Astrocyte (in vitro differentiated cells and primary cell): ENCODE data around the gene IGSF3. TPM values are rescaled to one million over a fixed set of nuclear protein-coding genes. Genes with fewer than 3 reads are reported as not detected.

Experiments
- DNase-seq: peaks from one replicate; pipeline ENCODE4 v3.0.0-alpha.2; 2010; ENCODE audit warnings: low read depth
- FAIRE-seq: peaks from 2 replicates; lab custom pipeline; 2011; peaks lifted over from hg19 to GRCh38; lab: Jason Lieb, UNC
- H2AFZ ChIP-seq: 2 replicates; pipeline ENCODE4 v1.6.0; 2012; ENCODE audit warnings: low read depth, low read length, inconsistent platforms
- H3K27ac ChIP-seq: 2 replicates; pipeline ENCODE4 v1.5.1; 2011; ENCODE audit warnings: low read depth, low read length, inconsistent platforms
- H3K27me3 ChIP-seq: 2 replicates; pipeline ENCODE4 v1.6.0; 2011; ENCODE audit warnings: low read length, inconsistent platforms; ENCODE audit not compliant: insufficient read depth
- H3K36me3 ChIP-seq: 2 replicates; pipeline ENCODE4 v1.5.1; 2011; ENCODE audit warnings: low read length, inconsistent platforms; ENCODE audit not compliant: insufficient read depth
- H3K4me1 ChIP-seq: 2 replicates; pipeline ENCODE4 v1.5.1; 2011; ENCODE audit warnings: low read length, inconsistent platforms; ENCODE audit not compliant: insufficient read depth
- H3K4me2 ChIP-seq: 2 replicates; pipeline ENCODE4 v1.6.0; 2012; ENCODE audit warnings: low read length, inconsistent platforms
- H3K4me3 ChIP-seq: 2 replicates; pipeline ENCODE4 v1.5.1; 2011; ENCODE audit warnings: low read depth, mild to moderate bottlenecking, low read length, inconsistent platforms; ENCODE audit not compliant: insufficient read depth
- H3K79me2 ChIP-seq: 2 replicates; pipeline ENCODE4 v1.6.0; 2012; ENCODE audit warnings: mild to moderate bottlenecking, low read length, inconsistent platforms; ENCODE audit not compliant: insufficient read depth
- H3K9ac ChIP-seq: 2 replicates; pipeline ENCODE4 v1.6.0; 2012; ENCODE audit warnings: mild to moderate bottlenecking, low read length, inconsistent platforms
- H3K9me3 ChIP-seq: 2 replicates; pipeline ENCODE4 v1.5.1; 2012; ENCODE audit warnings: low read depth, mild to moderate bottlenecking, low read length, inconsistent platforms; ENCODE audit not compliant: insufficient read depth
- H4K20me1 ChIP-seq: 2 replicates; pipeline ENCODE4 v1.6.0; 2012; ENCODE audit warnings: low read length, inconsistent platforms; ENCODE audit not compliant: insufficient read depth
- H3K27ac Mint-ChIP-seq: one replicate; pipeline ENCODE4 v1.8.0; 2021; ENCODE audit warnings: mild to moderate bottlenecking, mixed read lengths; ENCODE audit not compliant: unreplicated experiment
- H3K27me3 Mint-ChIP-seq: one replicate; pipeline ENCODE4 v1.8.0; 2021; ENCODE audit warnings: low read depth, mixed read lengths; ENCODE audit not compliant: unreplicated experiment
- H3K36me3 Mint-ChIP-seq: one replicate; pipeline ENCODE4 v1.8.0; 2021; ENCODE audit warnings: low read depth, mixed read lengths; ENCODE audit not compliant: unreplicated experiment
- H3K4me1 Mint-ChIP-seq: one replicate; pipeline ENCODE4 v1.8.0; 2021; ENCODE audit warnings: low read depth, mixed read lengths; ENCODE audit not compliant: unreplicated experiment
- H3K4me3 Mint-ChIP-seq: one replicate; pipeline ENCODE4 v1.8.0; 2021; ENCODE audit warnings: mild to moderate bottlenecking, moderate library complexity, mixed read lengths; ENCODE audit not compliant: unreplicated experiment
- H3K9me3 Mint-ChIP-seq: one replicate; pipeline ENCODE4 v1.8.0; 2021; ENCODE audit warnings: mild to moderate bottlenecking, mixed read lengths; ENCODE audit not compliant: unreplicated experiment
- CTCF ChIP-seq: IDR thresholded peaks from 2 replicates; pipeline ENCODE4 v1.5.1; 2011; ENCODE audit warnings: low read depth, mild to moderate bottlenecking, inconsistent platforms, low read length, moderate library complexity; ENCODE audit not compliant: insufficient read depth
- EZH2 ChIP-seq: IDR thresholded peaks from 2 replicates; pipeline ENCODE4 v1.6.1; 2012; ENCODE audit warnings: mild to moderate bottlenecking, low read length, inconsistent platforms; ENCODE audit not compliant: insufficient read depth
- total RNA-seq: library from RNA; stranded (reverse); gene quantifications from 2 replicates; pipeline ENCODE4 v1.2.1, GENCODE V29; 2021

The IGSF3 gene
- total RNA-seq, 1 donor from 2014 or later = 11.7 TPM

- H3K27me3 ChIP-seq = no peaks in the 10 kb centered on the region
- H3K4me1 ChIP-seq = peaks cover 25% of the 10 kb centered on the region
- H3K4me2 ChIP-seq = peak overlapping the region; percentile 37
- H3K27ac ChIP-seq = peak overlapping the region; percentile 50
- no peak for DNase-seq
- peaks cover 21% of the 10 kb centered on the region for H3K36me3 Mint-ChIP-seq
- no peak overlapping the region for H3K4me3 ChIP-seq
- H4K20me1 ChIP-seq = no peaks in the 10 kb centered on the region
- no peak overlapping the region for H3K9ac ChIP-seq
- no peak for FAIRE-seq
- H3K9me3 Mint-ChIP-seq = no peaks in the 10 kb centered on the region
- H3K9me3 ChIP-seq = no peaks in the 10 kb centered on the region
- H3K4me3 Mint-ChIP-seq = no peak overlapping the region
- no peak overlapping the region for H3K27ac Mint-ChIP-seq
- H3K27me3 Mint-ChIP-seq = no peaks in the 10 kb centered on the region
- H2AFZ ChIP-seq = no peak overlapping the region
- H3K4me1 Mint-ChIP-seq = peaks cover 11% of the 10 kb centered on the region
- no peaks in the 10 kb centered on the region for H3K79me2 ChIP-seq
- TF ChIP-seq EZH2 (no peak), CTCF (no peak)
- H3K36me3 ChIP-seq = no peaks in the 10 kb centered on the region
Observed at GRCh38 chr1:116534014-116534739, 133.4 kb downstream of the IGSF3 start.

DNA sequence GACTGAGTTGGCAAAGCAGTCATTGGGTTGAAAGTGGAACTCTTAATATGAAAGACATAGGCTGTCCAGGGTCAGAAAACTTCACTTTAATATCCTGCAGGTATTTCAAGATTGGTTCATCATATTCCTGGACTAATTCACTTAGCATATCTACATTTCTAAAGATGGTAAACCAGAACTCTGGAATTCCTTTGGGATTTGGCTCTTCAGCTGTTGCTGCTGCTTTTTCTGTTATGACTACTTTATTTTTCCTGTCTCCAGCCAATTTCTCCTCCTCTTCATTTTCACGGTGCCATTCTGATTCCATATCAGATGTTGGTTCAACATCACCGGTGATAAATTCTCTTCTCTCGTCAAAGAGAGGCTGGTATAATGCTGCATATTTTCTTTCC, 134.1 kb downstream of the IGSF3 start:
- Mint-ChIP-seq H3K4me1 (peaks cover 8% of the 10 kb centered on the region), H3K27ac (no peak overlapping the region), H3K4me3 (no peak overlapping the region), H3K9me3 (no peaks in the 10 kb centered on the region), H3K36me3 (peaks cover 21% of the 10 kb centered on the region), H3K27me3 (no peaks in the 10 kb centered on the region)
- Histone ChIP-seq H3K4me3 (no peak overlapping the region), H3K9ac (no peak overlapping the region), H3K9me3 (no peaks in the 10 kb centered on the region), H3K79me2 (no peaks in the 10 kb centered on the region), H3K27me3 (no peaks in the 10 kb centered on the region), H2AFZ (no peak overlapping the region), H3K36me3 (no peaks in the 10 kb centered on the region), H3K27ac (no peak overlapping the region), H3K4me1 (peaks cover 20% of the 10 kb centered on the region), H4K20me1 (no peaks in the 10 kb centered on the region), H3K4me2 (no peak overlapping the region)
- no peak for DNase-seq
- no peak for TF ChIP-seq EZH2
- TF ChIP-seq CTCF = no peak
- FAIRE-seq = no peak

DNA sequence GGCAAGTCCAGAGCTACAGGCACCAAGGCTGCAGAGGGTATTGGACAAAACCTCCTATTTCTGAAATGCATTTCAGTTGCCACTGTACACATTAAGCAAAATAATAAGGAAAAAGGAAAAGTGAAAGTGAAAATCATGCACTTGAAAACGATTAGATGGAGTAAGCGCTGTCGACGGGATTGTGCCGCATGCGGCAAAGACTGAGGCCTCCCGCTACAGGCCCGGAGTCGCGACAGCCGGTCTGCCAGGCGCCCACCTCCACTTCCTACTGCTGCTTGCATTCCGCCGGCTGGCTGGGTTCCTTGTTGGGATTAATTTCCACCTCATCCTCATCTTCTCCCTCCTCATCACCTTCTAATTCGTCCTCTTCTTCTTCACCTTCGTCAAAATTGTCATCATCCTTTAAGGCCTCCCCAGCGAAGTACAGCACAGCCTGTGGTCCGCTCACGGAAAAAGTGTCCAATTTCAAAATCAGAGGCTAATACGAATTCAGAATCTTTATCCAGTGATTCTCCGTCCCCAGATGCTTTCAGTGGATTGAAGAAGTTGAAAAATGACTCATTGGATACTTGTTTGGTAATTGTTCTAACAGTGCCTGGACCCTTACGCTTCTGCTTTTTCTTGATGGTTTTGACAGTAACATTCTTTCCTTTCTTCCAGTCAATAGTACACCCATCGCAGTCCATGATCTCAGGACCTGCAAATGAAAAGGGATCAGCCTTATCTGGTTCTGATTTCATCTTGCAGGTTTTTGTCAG, 134.7 kb downstream of the IGSF3 start:
- H3K36me3 Mint-ChIP-seq = peaks cover 21% of the 10 kb centered on the region
- H3K79me2 ChIP-seq = no peaks in the 10 kb centered on the region
- H2AFZ ChIP-seq = no peak overlapping the region
- no peaks in the 10 kb centered on the region for H3K36me3 ChIP-seq
- H3K4me3 Mint-ChIP-seq = no peak overlapping the region
- no peaks in the 10 kb centered on the region for H3K9me3 Mint-ChIP-seq
- H3K4me1 Mint-ChIP-seq = peaks cover 8% of the 10 kb centered on the region
- H3K27ac Mint-ChIP-seq = no peak overlapping the region
- no peaks in the 10 kb centered on the region for H4K20me1 ChIP-seq
- H3K9me3 ChIP-seq = no peaks in the 10 kb centered on the region
- H3K4me3 ChIP-seq = no peak overlapping the region
- TF ChIP-seq EZH2 = no peak
- no peak for TF ChIP-seq CTCF
- H3K27me3 ChIP-seq = no peaks in the 10 kb centered on the region
- no peaks in the 10 kb centered on the region for H3K27me3 Mint-ChIP-seq
- H3K4me1 ChIP-seq = peaks cover 19% of the 10 kb centered on the region
- FAIRE-seq (no peak), DNase-seq (no peak)
- no peak overlapping the region for H3K9ac ChIP-seq
- no peak overlapping the region for H3K4me2 ChIP-seq
- no peak overlapping the region for H3K27ac ChIP-seq
